K562 (cell line): ENCODE results near the gene ATXN7. TPM values are rescaled to one million over a fixed set of nuclear protein-coding genes. Genes with fewer than 3 reads are reported as not detected.

Experiments used
- ATAC-seq: fragments of 200-7000 bp; cut with Tn5 transposase; 3 replicates; pipeline ENCODE4 v1.9.1; 2020; ENCODE audit warnings: moderate library complexity
- BruUV-seq: library from RNA; stranded (reverse); fragments of 400-500 nt; replicated peaks from 2 replicates; lab custom pipeline; 2021; lab: Mats Ljungman, UMichigan
- CTCF ChIA-PET: fragments of 300-600 bp; formaldehyde crosslinking; extraction: SDS; loops from one replicate; lab custom pipeline; 2021; ENCODE audit warnings: low intra/inter-chr PET ratio; lab: Yijun Ruan, JAX
- POLR2A ChIA-PET: fragments of 300-600, 350-650 bp; sonication (Branson Sonifier 250); formaldehyde crosslinking; extraction: SDS; loops from one replicate; lab custom pipeline; 2021; ENCODE audit warnings: antibody characterized with exemption, inconsistent platforms; lab: Yijun Ruan, JAX
- DNase-seq, 4 experiments: peaks; one replicate each; pipeline versions ENCODE4 v3.0.0 to v3.0.0-alpha.2; 2011 to 2018; ENCODE audit warnings: low spot score in 3 of 4, mixed read lengths in 3 of 4; ENCODE audit errors: extremely low read depth in 1 of 4
- FAIRE-seq: peaks from 2 replicates; lab custom pipeline; 2011; peaks lifted over from hg19 to GRCh38; lab: Jason Lieb, UNC
- H2AFZ ChIP-seq: 2 replicates; pipeline ENCODE4 v1.6.0; 2011; ENCODE audit warnings: low read depth, low read length, control low read depth, inconsistent platforms
- H3K27ac ChIP-seq: fragments of 200-600 bp; 3 replicates; pipeline ENCODE4 v1.8.0; 2011; ENCODE audit warnings: low read depth, mild to moderate bottlenecking, control low read depth, inconsistent platforms, low read length, moderate library complexity, mixed read lengths; ENCODE audit errors: extremely low read depth
- H3K27me3 ChIP-seq, 2 experiments: fragments of 300-600 bp in 1 of 2; 2 replicates in 1 of 2; 3 replicates in 1 of 2; pipeline versions ENCODE4 v1.6.0 to v1.8.0; 2011; ENCODE audit warnings: inconsistent platforms in 2 of 2, low read length in 2 of 2, mild to moderate bottlenecking in 1 of 2, mixed read lengths in 1 of 2, moderate library complexity in 1 of 2; ENCODE audit not compliant: control insufficient read depth in 2 of 2, insufficient read depth in 2 of 2
- H3K36me3 ChIP-seq: fragments of 300-600 bp; 3 replicates; pipeline ENCODE4 v1.8.0; 2011; ENCODE audit warnings: mild to moderate bottlenecking, low read length, inconsistent platforms; ENCODE audit not compliant: control insufficient read depth, insufficient read depth
- H3K4me1 ChIP-seq, 2 experiments: fragments of 200-600 bp in 1 of 2; replicated peaks in 1 of 2; 2 replicates in 1 of 2; 3 replicates in 1 of 2; pipeline versions ENCODE4 v1.5.1 to v1.8.0; 2011; ENCODE audit warnings: inconsistent platforms in 2 of 2, low read length in 2 of 2, mild to moderate bottlenecking in 1 of 2, mixed read lengths in 1 of 2, moderate library complexity in 1 of 2; ENCODE audit not compliant: control insufficient read depth in 2 of 2, insufficient read depth in 2 of 2
- H3K4me2 ChIP-seq: 2 replicates; pipeline ENCODE4 v1.6.1; 2011; ENCODE audit warnings: low read length, control low read depth, inconsistent platforms, mixed read lengths; ENCODE audit not compliant: insufficient read depth
- H3K4me3 ChIP-seq: fragments of 200-600 bp; sonication (generic), shearing (Covaris generic); 2 replicates; pipeline ENCODE4 v1.5.1; 2016; ENCODE audit warnings: control low read depth, inconsistent platforms
- H3K79me2 ChIP-seq: fragments of 200-600 bp; 3 replicates; pipeline ENCODE4 v1.8.0; 2011; ENCODE audit warnings: low read length, inconsistent platforms; ENCODE audit not compliant: control insufficient read depth, insufficient read depth
- H3K9ac ChIP-seq, 2 experiments: 2 replicates each; pipeline versions ENCODE4 v1.6.0 to v1.6.1; 2011; ENCODE audit warnings: low read depth in 2 of 2, low read length in 2 of 2, control low read depth in 1 of 2, inconsistent platforms in 1 of 2, mild to moderate bottlenecking in 1 of 2, mixed read lengths in 1 of 2; ENCODE audit not compliant: insufficient read depth in 1 of 2
- H3K9me1 ChIP-seq: one replicate; pipeline ENCODE4 v1.6.0; 2011; ENCODE audit warnings: inconsistent platforms, mild to moderate bottlenecking, low read length, moderate library complexity; ENCODE audit not compliant: control insufficient read depth, insufficient read depth
- H3K9me3 ChIP-seq: replicated peaks from 2 replicates; pipeline ENCODE4 v1.5.1; 2011; ENCODE audit warnings: low read depth, low read length, inconsistent platforms; ENCODE audit not compliant: control insufficient read depth, insufficient read depth
- H4K20me1 ChIP-seq: replicated peaks from 2 replicates; pipeline ENCODE4 v1.6.1; 2011; ENCODE audit warnings: low read length, inconsistent platforms, mixed read lengths; ENCODE audit not compliant: control insufficient read depth, insufficient read depth
- ELF1 ChIP-seq: fragments of 200-800 bp; sonication (Bioruptor generic); IDR thresholded peaks from 2 replicates; pipeline ENCODE4 v1.6.1; 2016; ENCODE audit warnings: missing genetic modification characterization, missing compliant biosample characterization
- ESRRB ChIP-seq: fragments of 250-450 bp; sonication (Bioruptor Pico); IDR thresholded peaks from 2 replicates; pipeline ENCODE4 v1.5.0; 2020; ENCODE audit warnings: mild to moderate bottlenecking, moderate library complexity, borderline replicate concordance
- HMG20A ChIP-seq: fragments of 450-650 bp; formaldehyde crosslinking; conservative IDR thresholded peaks from 2 replicates; pipeline ENCODE4 v1.4.0; 2020; ENCODE audit warnings: mild to moderate bottlenecking, mixed read lengths
- PHTF2 ChIP-seq: fragments of 250-450 bp; sonication (Bioruptor Pico); IDR thresholded peaks from 2 replicates; pipeline ENCODE4 v1.5.0; 2021; ENCODE audit warnings: mild to moderate bottlenecking
- POLR2AphosphoS5 ChIP-seq: IDR thresholded peaks from 2 replicates; pipeline ENCODE4 v1.6.1; 2011; ENCODE audit warnings: mild to moderate bottlenecking, low read depth, low read length, moderate library complexity; ENCODE audit not compliant: control insufficient read depth, insufficient read depth
- RBM15 ChIP-seq: fragments of 200-400 bp; formaldehyde crosslinking; IDR thresholded peaks from 2 replicates; pipeline ENCODE4 v1.6.1; 2018; ENCODE audit warnings: mild to moderate bottlenecking, low read length, moderate library complexity; ENCODE audit not compliant: insufficient read depth
- RCOR1 ChIP-seq, 2 experiments: IDR thresholded peaks; 2 replicates each; pipeline ENCODE4 v1.6.1; 2012; ENCODE audit warnings: low read depth in 2 of 2, low read length in 2 of 2, borderline replicate concordance in 1 of 2, improper control_type of control experiment in 1 of 2
- ZC3H11A ChIP-seq: IDR thresholded peaks from 2 replicates; pipeline ENCODE4 v1.6.1; 2012; ENCODE audit warnings: low read depth, low read length, improper control_type of control experiment
- ZNF75A ChIP-seq: fragments of 450-650 bp; formaldehyde crosslinking; IDR thresholded peaks from 2 replicates; pipeline ENCODE4 v1.4.0; 2020; ENCODE audit warnings: mild to moderate bottlenecking
- ZNF79 ChIP-seq: fragments of 250-450 bp; sonication (Bioruptor Pico); IDR thresholded peaks from 2 replicates; pipeline ENCODE4 v1.4.0; 2020; ENCODE audit warnings: low read depth, mild to moderate bottlenecking, moderate library complexity
- WGBS: fragments of 100-300 bp; shearing (Covaris generic); methylation state at CpG from one replicate; pipeline ENCODE4 v1.1.6; 2016; ENCODE audit warnings: low coverage, mixed read lengths; ENCODE audit not compliant: insufficient coverage; ENCODE audit errors: missing lambda C conversion rate; 5-methylcytosine and 5-hydroxymethylcytosine counted together
- in situ Hi-C: fragments of 300-500 bp; cut with MboI; formaldehyde crosslinking; loops from 4 replicates; pipeline ENCODE4 v1.15.0; 2018; ENCODE audit warnings: inconsistent platforms, mixed read lengths
- intact Hi-C: fragments of 100-400 bp; cut with micrococcal nuclease; formaldehyde crosslinking; loops from 2 replicates; pipeline ENCODE4 v1.14.2; 2022
- polyA plus RNA-seq, 8 experiments: library from polyadenylated mRNA; depleted of rRNA in 4 of 8; stranded (reverse) in 5 of 8; unstranded in 3 of 8; fragments of >200 nt; fragmentation: Nextera tagmentation in 2 of 8; fragmentation: Illumina TruSeq in 1 of 8; extraction: Ambion mirVana in 2 of 8; extraction: Trizol in 1 of 8; gene quantifications; 2 replicates each; pipeline versions ENCODE4 v1.2.1 to v1.2.3, GENCODE V29; 2011 to 2014; ENCODE audit warnings: inconsistent platforms in 1 of 8, missing spikeins in 1 of 8
- total RNA-seq, 7 experiments: library from RNA; depleted of rRNA in 6 of 7; stranded (reverse); fragments of >200 nt in 6 of 7; fragmentation: Illumina TruSeq in 2 of 7; extraction: Trizol in 2 of 7; gene quantifications; 2 replicates each; pipeline versions ENCODE4 v1.2.1 to v1.2.3, GENCODE V29; 2011 to 2021; ENCODE audit warnings: low replicate concordance in 1 of 7
- TF ChIP-seq, protein P1 (sequence below): fragments of 450-650 bp; IDR thresholded peaks from 2 replicates; pipeline ENCODE4 v1.6.1; 2016; ENCODE audit warnings: mild to moderate bottlenecking

ATXN7 gene
- total and polyA plus RNA-seq, 9 of the 15 experiments (the other 6 are each of a cell fraction or from before 2014, with no cell fraction given) = 0.41 to 9.2 (median 6.7) TPM

DNA sequence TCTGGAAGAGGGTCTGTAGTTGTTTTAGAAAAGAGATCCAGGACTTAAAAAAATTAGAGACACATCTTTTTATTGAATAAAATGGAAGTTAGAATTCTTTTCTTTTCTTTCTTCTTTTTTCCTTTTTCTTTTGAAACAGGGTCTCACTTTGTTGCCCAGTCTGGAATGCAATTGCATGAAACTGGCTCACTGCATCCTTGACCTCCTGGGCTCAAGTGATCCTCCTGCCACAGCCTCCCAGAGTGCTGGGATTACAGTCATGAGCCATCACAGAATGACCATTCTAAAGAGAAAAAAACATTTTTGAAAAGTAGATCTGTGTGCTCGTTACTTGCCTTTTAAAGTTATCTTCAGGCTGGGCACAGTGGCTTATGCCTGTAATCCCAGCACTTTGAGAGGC is 3.6 kb downstream of the ATXN7 start (continued):
- TF ChIP-seq, protein P1, sequence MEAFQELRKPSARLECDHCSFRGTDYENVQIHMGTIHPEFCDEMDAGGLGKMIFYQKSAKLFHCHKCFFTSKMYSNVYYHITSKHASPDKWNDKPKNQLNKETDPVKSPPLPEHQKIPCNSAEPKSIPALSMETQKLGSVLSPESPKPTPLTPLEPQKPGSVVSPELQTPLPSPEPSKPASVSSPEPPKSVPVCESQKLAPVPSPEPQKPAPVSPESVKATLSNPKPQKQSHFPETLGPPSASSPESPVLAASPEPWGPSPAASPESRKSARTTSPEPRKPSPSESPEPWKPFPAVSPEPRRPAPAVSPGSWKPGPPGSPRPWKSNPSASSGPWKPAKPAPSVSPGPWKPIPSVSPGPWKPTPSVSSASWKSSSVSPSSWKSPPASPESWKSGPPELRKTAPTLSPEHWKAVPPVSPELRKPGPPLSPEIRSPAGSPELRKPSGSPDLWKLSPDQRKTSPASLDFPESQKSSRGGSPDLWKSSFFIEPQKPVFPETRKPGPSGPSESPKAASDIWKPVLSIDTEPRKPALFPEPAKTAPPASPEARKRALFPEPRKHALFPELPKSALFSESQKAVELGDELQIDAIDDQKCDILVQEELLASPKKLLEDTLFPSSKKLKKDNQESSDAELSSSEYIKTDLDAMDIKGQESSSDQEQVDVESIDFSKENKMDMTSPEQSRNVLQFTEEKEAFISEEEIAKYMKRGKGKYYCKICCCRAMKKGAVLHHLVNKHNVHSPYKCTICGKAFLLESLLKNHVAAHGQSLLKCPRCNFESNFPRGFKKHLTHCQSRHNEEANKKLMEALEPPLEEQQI = no peak
- TF ChIP-seq RCOR1 (IDR thresholded peaks at IDR 0.05; ENCODE audit: borderline replicate concordance in 1 of 2, low read depth in 2 of 2, low read length in 2 of 2) (no peak), ESRRB (CRISPR knock-in tag) (no peak)

DNA sequence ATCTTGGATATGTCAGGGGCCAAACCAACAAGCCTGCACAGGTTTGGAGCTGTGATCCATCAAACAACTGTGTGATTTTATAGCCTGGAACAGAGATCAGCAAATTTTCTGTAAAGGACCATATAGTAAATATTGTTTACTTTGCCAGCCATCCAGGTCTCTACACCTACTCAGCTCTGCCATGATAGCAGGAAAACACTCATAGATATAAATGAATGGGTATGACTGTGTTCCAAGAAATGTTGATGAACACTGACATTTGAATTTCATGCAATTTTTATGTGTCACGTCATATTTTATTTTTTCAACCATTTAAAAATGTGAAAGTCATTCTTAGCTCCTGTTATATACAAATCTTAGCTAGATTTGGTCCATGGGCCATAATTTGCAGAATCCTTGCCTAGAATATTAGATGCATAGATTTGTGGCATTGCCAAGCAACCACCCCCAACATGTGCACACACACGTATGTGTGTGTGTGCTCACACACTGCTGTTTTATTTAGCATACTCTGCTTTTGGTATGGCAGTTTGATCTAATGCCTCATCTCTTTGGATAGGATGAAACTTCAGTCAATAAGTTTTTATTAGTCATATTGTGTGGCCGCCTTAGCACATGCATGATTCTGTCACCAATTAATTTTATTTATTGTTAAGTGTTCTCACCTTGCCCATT is 6.4 kb downstream of the ATXN7 start:
- ChIA-PET CTCF (no interaction called here), POLR2A (interaction anchor here (1.5 kb wide), 1 partner anchor 19 kb away, joined by 4 read pairs; no protein-coding TSS in a partner anchor)
- no peaks in the 10 kb centered on the region for H3K27me3 ChIP-seq
- no peaks in the 10 kb centered on the region for H3K9me3 ChIP-seq
- TF ChIP-seq ELF1 (tag) (no peak), ZC3H11A (no peak), ZNF79 (CRISPR knock-in tag) (no peak), RBM15 (no peak), ZNF75A (CRISPR knock-in tag) (no peak), HMG20A (CRISPR knock-in tag) (no peak), POLR2AphosphoS5 (no peak), PHTF2 (CRISPR knock-in tag) (no peak)
- no TSS peak for BruUV-seq
- no peak overlapping the region for H3K9ac ChIP-seq
- in situ Hi-C loops = no loop called here
- no peak overlapping the region for H3K4me2 ChIP-seq
- H3K4me3 ChIP-seq = no peak overlapping the region
- intact Hi-C loops = loop anchor here (10.0 kb wide), 1 partner anchor 95 kb away; no protein-coding TSS in a partner anchor
- H3K4me1 ChIP-seq = no peaks in the 10 kb centered on the region; a peak in 1 of 5 replicates
- no peak for ATAC-seq
- peaks cover 8% of the 10 kb centered on the region; the same call in 1 of the 3 replicates for H3K36me3 ChIP-seq
- no peak overlapping the region for H2AFZ ChIP-seq
- WGBS = 90% methylated on average over 3 of the region's 3 CpGs
- no peaks in the 10 kb centered on the region for H4K20me1 ChIP-seq
- FAIRE-seq = no peak
- peaks cover 80% of the 10 kb centered on the region for H3K79me2 ChIP-seq
- H3K27ac ChIP-seq = no peak overlapping the region
- no peak for DNase-seq
- no peaks in the 10 kb centered on the region for H3K9me1 ChIP-seq
